ENCODE data around the gene ECHDC3. TPM values are rescaled to one million over a fixed set of nuclear protein-coding genes. Genes with fewer than 3 reads are reported as not detected.

ECHDC3 gene
- total and polyA plus RNA-seq, 2 of the 13 experiments (the other 11 are each of a cell fraction or from before 2014, with no cell fraction given) = not detected

- TF ChIP-seq ZSCAN21 (CRISPR knock-in tag; IDR thresholded peaks at IDR 0.05; ENCODE audit: borderline replicate concordance) (no peak), RAD51 (IDR thresholded peaks at IDR 0.05; ENCODE audit: borderline replicate concordance) (no peak), RAD21 (CRISPR knock-in tag; IDR thresholded peaks at IDR 0.05) (no peak), NRL (CRISPR knock-in tag; IDR thresholded peaks at IDR 0.05; ENCODE audit: borderline replicate concordance) (peak; percentile 72; the same call in 1 of the 2 replicates), TCF7 (IDR thresholded peaks at IDR 0.05; ENCODE audit: low read depth) (peak; percentile 90), KAT2B (IDR thresholded peaks at IDR 0.05; ENCODE audit: borderline replicate concordance, low read depth, low read length) (no peak), CEBPG (CRISPR knock-in tag; IDR thresholded peaks at IDR 0.05) (no peak), ZNF263 (CRISPR knock-in tag; IDR thresholded peaks at IDR 0.05) (0 out of 2 replicates have a peak, but pooled peaks have one; percentile 39), EZH2 (conservative IDR thresholded peaks at IDR 0.05; ENCODE audit: low read depth, low read length) (no peak), ZNF331 (CRISPR knock-in tag; IDR thresholded peaks at IDR 0.05) (0 out of 2 replicates have a peak, but pooled peaks have one; percentile 20), PCBP2 (optimal IDR thresholded peaks at IDR 0.05; ENCODE audit: low read depth, low read length, poor library complexity, severe bottlenecking) (no peak), RBAK (CRISPR knock-in tag; IDR thresholded peaks at IDR 0.05) (no peak), SCMH1 (CRISPR knock-in tag; IDR thresholded peaks at IDR 0.05; ENCODE audit: borderline replicate concordance) (no peak), ZNF891 (CRISPR knock-in tag; IDR thresholded peaks at IDR 0.05) (no peak), JDP2 (CRISPR knock-in tag; IDR thresholded peaks at IDR 0.05; ENCODE audit: borderline replicate concordance) (no peak), FOXM1 (CRISPR knock-in tag; IDR thresholded peaks at IDR 0.05) (no peak), TP53 (CRISPR knock-in tag; conservative IDR thresholded peaks at IDR 0.05) (no peak), HNRNPL (IDR thresholded peaks at IDR 0.05; ENCODE audit: low read depth, low read length) (no peak; the same call in 1 of the 2 replicates), JARID2 (CRISPR knock-in tag; IDR thresholded peaks at IDR 0.05; ENCODE audit: insufficient replicate concordance) (no peak), SP140L (CRISPR knock-in tag; IDR thresholded peaks at IDR 0.05; ENCODE audit: borderline replicate concordance) (no peak), TIGD3 (CRISPR knock-in tag; IDR thresholded peaks at IDR 0.05; ENCODE audit: borderline replicate concordance) (no peak), RCOR2 (CRISPR knock-in tag; IDR thresholded peaks at IDR 0.05) (no peak), ETS1 (CRISPR knock-in tag; IDR thresholded peaks at IDR 0.05) (no peak), ZNF280B (CRISPR knock-in tag; IDR thresholded peaks at IDR 0.05; ENCODE audit: borderline replicate concordance) (no peak; the same call in 1 of the 2 replicates), MAFF (IDR thresholded peaks at IDR 0.05; ENCODE audit: low read depth, low read length) (no peak), EP300 (IDR thresholded peaks at IDR 0.05; ENCODE audit: low read depth in 2 of 2, low read length in 2 of 2) (peak in 1 of 2 experiments; percentile 76; a peak in 2 of 4 replicates), EP300 (CRISPR knock-in tag; IDR thresholded peaks at IDR 0.05; ENCODE audit: borderline replicate concordance) (no peak)
Measured at GRCh38 chr10:11714750-11715365, 27.3 kb upstream of the ECHDC3 start (continued).

All from HepG2 (cell line).